Breast epithelium (tissue), 4 donors: ENCODE results near the gene ROPN1L. TPM values are rescaled to one million over a fixed set of nuclear protein-coding genes. Genes with fewer than 3 reads are reported as not detected.
"Not testable (repeated sequence)": the region's sequence is repeated elsewhere in the genome, so short reads cannot be mapped to it uniquely, and the experiment has no call there.

Experiments
- DNase-seq, 2 donors: peaks; one replicate each; pipeline ENCODE4 v3.0.0-alpha.2; 2019; ENCODE audit warnings: low spot score in 2 of 2
- H3K27ac ChIP-seq, 2 donors: fragments of 200-600 bp; sonication (generic) in 1 of 2; one replicate each; pipeline ENCODE4 v1.5.1; 2016 to 2019; ENCODE audit warnings: mild to moderate bottlenecking in 1 of 2
- H3K27me3 ChIP-seq, 2 donors: fragments of 200-600 bp; sonication (generic) in 1 of 2; one replicate each; pipeline versions ENCODE4 v1.5.1 to v1.6.0; 2017 to 2019; ENCODE audit warnings: control low read depth in 1 of 2, mild to moderate bottlenecking in 1 of 2
- H3K36me3 ChIP-seq: fragments of 200-600 bp; one replicate; pipeline ENCODE4 v1.5.1; 2019
- H3K4me1 ChIP-seq, 2 donors: fragments of 200-600 bp; sonication (generic); one replicate each; pipeline ENCODE4 v1.5.1; 2016 to 2019; ENCODE audit warnings: control low read depth in 1 of 2
- H3K4me3 ChIP-seq, 3 donors: fragments of 200-600 bp; sonication (generic); 1 replicate in 2 of 3; 2 replicates in 1 of 3; pipeline ENCODE4 v1.5.1; 2016 to 2019; ENCODE audit warnings: mild to moderate bottlenecking in 3 of 3, moderate library complexity in 2 of 3
- H3K9me3 ChIP-seq, 2 donors: fragments of 200-600 bp; sonication (generic) in 1 of 2; one replicate each; pipeline ENCODE4 v1.5.1; 2016 to 2019; ENCODE audit warnings: control low read depth in 1 of 2
- CTCF ChIP-seq, 3 donors: fragments of 450-650 bp; IDR thresholded peaks; one replicate each; pipeline ENCODE4 v1.5.1; 2016 to 2017; ENCODE audit warnings: antibody characterized with exemption in 3 of 3, mild to moderate bottlenecking in 3 of 3, moderate library complexity in 3 of 3
- POLR2A ChIP-seq: fragments of 450-650 bp; IDR thresholded peaks from one replicate; pipeline ENCODE4 v1.6.1; 2016; ENCODE audit warnings: antibody characterized with exemption, mild to moderate bottlenecking, moderate library complexity
- POLR2AphosphoS5 ChIP-seq, 3 donors: sonication (generic); formaldehyde crosslinking; IDR thresholded peaks; one replicate each; pipeline ENCODE4 v1.6.1; 2017; ENCODE audit warnings: antibody characterized with exemption in 3 of 3
- intact Hi-C: fragments of 100-400 bp; cut with DNase I; formaldehyde crosslinking; loops from one replicate; pipeline ENCODE4 v1.15.1; 2023; ENCODE audit warnings: low total_unique reads
- total RNA-seq, 3 donors: library from RNA; depleted of rRNA; stranded (reverse); fragments of >200 nt; gene quantifications; one replicate each; pipeline ENCODE4 v1.1.0, GENCODE V29; 2016

ROPN1L gene
- total RNA-seq, 3 donors from 2014 or later, result 0.29 to 2.9 (median 0.48) TPM

GRCh38 chr5:10507575-10508096 is 66.0 kb downstream of the ROPN1L start:
- no peaks in the 10 kb centered on the region for H3K27me3 ChIP-seq
- no peaks in the 10 kb centered on the region for H3K4me1 ChIP-seq
- TF ChIP-seq POLR2AphosphoS5 (IDR thresholded peaks at IDR 0.05), result no peak
- no peak for TF ChIP-seq POLR2A
- TF ChIP-seq CTCF (IDR thresholded peaks at IDR 0.05), result no peak
- DNase-seq, result no peak
- H3K36me3 ChIP-seq, result no peaks in the 10 kb centered on the region
- intact Hi-C loops, result no loop called here
- no peaks in the 10 kb centered on the region for H3K9me3 ChIP-seq
- no peak overlapping the region for H3K4me3 ChIP-seq
- no peak overlapping the region for H3K27ac ChIP-seq

- Histone ChIP-seq H3K4me1 (no peaks in the 10 kb centered on the region), H3K27ac (no peak overlapping the region), H3K36me3 (no peaks in the 10 kb centered on the region), H3K9me3 (no peaks in the 10 kb centered on the region), H3K27me3 (no peaks in the 10 kb centered on the region), H3K4me3 (no peak overlapping the region)
- intact Hi-C loops, result no loop called here
- DNase-seq, result no peak
- TF ChIP-seq POLR2AphosphoS5 (IDR thresholded peaks at IDR 0.05), result no peak
- no peak for TF ChIP-seq POLR2A
- TF ChIP-seq CTCF (IDR thresholded peaks at IDR 0.05), result no peak
Observed at GRCh38 chr5:10509575-10509974, 67.9 kb downstream of the ROPN1L start.

GRCh38 chr5:10511741-10512640 is 70.3 kb downstream of the ROPN1L start:
- no peaks in the 10 kb centered on the region for H3K36me3 ChIP-seq
- H3K27me3 ChIP-seq, result no peaks in the 10 kb centered on the region
- no peaks in the 10 kb centered on the region for H3K9me3 ChIP-seq
- no peak for DNase-seq
- H3K27ac ChIP-seq, result no peak overlapping the region
- no peak for TF ChIP-seq POLR2A
- no peak overlapping the region for H3K4me3 ChIP-seq
- intact Hi-C loops, result no loop called here
- no peaks in the 10 kb centered on the region for H3K4me1 ChIP-seq

- no peak for TF ChIP-seq CTCF (IDR thresholded peaks at IDR 0.05)
- TF ChIP-seq POLR2A, result no peak
- no peak for TF ChIP-seq POLR2AphosphoS5 (IDR thresholded peaks at IDR 0.05)
- Histone ChIP-seq H3K4me1 (no peaks in the 10 kb centered on the region), H3K4me3 (no peak overlapping the region), H3K27me3 (no peaks in the 10 kb centered on the region), H3K36me3 (no peaks in the 10 kb centered on the region), H3K9me3 (no peaks in the 10 kb centered on the region), H3K27ac (no peak overlapping the region)
- DNase-seq, result no peak
- intact Hi-C loops, result no loop called here
Observed at GRCh38 chr5:10513501-10514442, 72.1 kb downstream of the ROPN1L start.

- H3K4me3 ChIP-seq, H3K36me3 ChIP-seq, H3K27me3 ChIP-seq, H3K9me3 ChIP-seq, DNase-seq, intact Hi-C loops, H3K27ac ChIP-seq, H3K4me1 ChIP-seq: not testable (repeated sequence)
Observed at GRCh38 chr5:10514572-10514971, 72.9 kb downstream of the ROPN1L start.

Other genes starting within 250 kb of the ROPN1L start
- 10 to 100 TPM; 15.1 to 23.9 (median 15.7) TPM for gene ATPSCKMT, start 192.0 kb upstream of the ROPN1L start, total RNA-seq
- gene CCT5, start 191.6 kb upstream of the ROPN1L start, total RNA-seq, result 100 to 1,000 TPM; 151 to 208 (median 180) TPM
- 1 to 10 TPM; 8.2 to 9.4 (median 9.2) TPM for gene CMBL, start 134.0 kb upstream of the ROPN1L start, total RNA-seq
- 100 to 1,000 TPM in 2 of 3 donors, 10 to 100 TPM in 1; 90.8 to 123 (median 121) TPM for gene MARCHF6, start 88.2 kb upstream of the ROPN1L start, total RNA-seq
- gene ANKRD33B, start 122.2 kb downstream of the ROPN1L start, total RNA-seq, result 1 to 10 TPM; 3.3 to 5.3 (median 3.8) TPM